HCT116 (cell line): ENCODE data around the gene HPCAL1. TPM values are rescaled to one million over a fixed set of nuclear protein-coding genes. Genes with fewer than 3 reads are reported as not detected.

Experiments
- ATAC-seq: fragments of 200-7000 bp; cut with Tn5 transposase; 2 replicates; pipeline ENCODE4 v1.9.1; 2020; ENCODE audit warnings: mild to moderate bottlenecking, moderate library complexity
- BruUV-seq: library from RNA; stranded (reverse); fragments of 400-500 nt; replicated peaks from 2 replicates; lab custom pipeline; 2021; lab: Mats Ljungman, UMichigan
- CTCF ChIA-PET: fragments of 300-600 bp; sonication (Branson Sonifier 250); formaldehyde crosslinking; loops from one replicate; lab custom pipeline; 2021; ENCODE audit warnings: antibody characterized with exemption; lab: Charles Lee
- POLR2A ChIA-PET: fragments of 300-600, 350-600 bp; sonication (Branson Sonifier 250); formaldehyde crosslinking; loops from one replicate; lab custom pipeline; 2021; ENCODE audit warnings: antibody characterized with exemption; lab: Charles Lee
- RAD21 ChIA-PET, 2 experiments: fragments of 300-600 bp; sonication (Branson Sonifier 250); formaldehyde crosslinking; loops; one replicate each; lab custom pipeline; 2023; ENCODE audit warnings: low total read pairs in 2 of 2; ENCODE audit not compliant: uncharacterized antibody in 2 of 2, unreplicated experiment in 2 of 2, low non-redundant PET in 1 of 2; lab: Charles Lee
- DNase-seq: peaks from one replicate; pipeline ENCODE4 v3.0.0-alpha.2; 2010; ENCODE audit warnings: low read depth, low spot score
- H2AFZ ChIP-seq: fragments of 200-600 bp; shearing (Covaris generic), sonication (generic); 2 replicates; pipeline ENCODE4 v1.6.1; 2017; ENCODE audit warnings: low read depth, mixed run types, mixed read lengths, antibody characterized with exemption, low read length; ENCODE audit not compliant: poor library complexity, severe bottlenecking
- H3K27ac ChIP-seq: 2 replicates; pipeline ENCODE4 v1.5.1; 2012; ENCODE audit warnings: low read depth, low read length
- H3K27me3 ChIP-seq: fragments of 200-600 bp; sonication (generic); 2 replicates; pipeline ENCODE4 v1.6.1; 2016; ENCODE audit warnings: mixed run types, low read length, mixed read lengths; ENCODE audit not compliant: insufficient read depth
- H3K36me3 ChIP-seq, 2 experiments: fragments of 200-500 bp in 1 of 2; fragments of 200-600 bp in 1 of 2; sonication (Bioruptor generic) in 1 of 2; sonication (generic) in 1 of 2; 2 replicates each; pipeline versions ENCODE4 v1.5.1 to v1.6.1; 2014 to 2016; ENCODE audit warnings: low read length in 2 of 2, inconsistent platforms in 1 of 2, mixed read lengths in 1 of 2, mixed run types in 1 of 2; ENCODE audit not compliant: insufficient read depth in 2 of 2, control insufficient read depth in 1 of 2
- H3K4me1 ChIP-seq, 2 experiments: fragments of 200-600 bp in 1 of 2; sonication (generic) in 1 of 2; 2 replicates each; pipeline versions ENCODE4 v1.5.1 to v1.6.1; 2012 to 2017; ENCODE audit warnings: low read length in 2 of 2, inconsistent platforms in 1 of 2, mild to moderate bottlenecking in 1 of 2, mixed read lengths in 1 of 2, mixed run types in 1 of 2, moderate library complexity in 1 of 2; ENCODE audit not compliant: insufficient read depth in 2 of 2, control insufficient read depth in 1 of 2
- H3K4me2 ChIP-seq: fragments of 200-600 bp; sonication (generic); 2 replicates; pipeline ENCODE4 v1.6.1; 2017; ENCODE audit warnings: mixed run types, low read length, mixed read lengths
- H3K4me3 ChIP-seq, 2 experiments: fragments of 200-600 bp in 1 of 2; sonication (generic) in 1 of 2; replicated peaks in 1 of 2; 2 replicates each; pipeline ENCODE4 v1.5.1; 2011 to 2016; ENCODE audit warnings: low read length in 2 of 2, control low read depth in 1 of 2, low read depth in 1 of 2, mild to moderate bottlenecking in 1 of 2, mixed read lengths in 1 of 2, mixed run types in 1 of 2
- H3K79me2 ChIP-seq: fragments of 200-600 bp; sonication (generic); 2 replicates; pipeline ENCODE4 v1.6.1; 2017; ENCODE audit warnings: mild to moderate bottlenecking, mixed run types, low read length, moderate library complexity, mixed read lengths; ENCODE audit not compliant: insufficient read depth
- H3K9ac ChIP-seq: fragments of 200-600 bp; sonication (generic); 2 replicates; pipeline ENCODE4 v1.6.1; 2016; ENCODE audit warnings: low read length, mixed read lengths
- H3K9me2 ChIP-seq: fragments of 200-600 bp; sonication (generic), shearing (Covaris generic); 2 replicates; pipeline ENCODE4 v1.6.1; 2017; ENCODE audit warnings: mixed run types, mild to moderate bottlenecking, moderate library complexity; ENCODE audit not compliant: insufficient read depth
- H3K9me3 ChIP-seq, 2 experiments: fragments of 200-500 bp in 1 of 2; fragments of 200-600 bp in 1 of 2; sonication (Bioruptor generic) in 1 of 2; sonication (generic) in 1 of 2; 2 replicates each; pipeline ENCODE4 v1.6.1; 2014 to 2017; ENCODE audit warnings: low read length in 2 of 2, mixed read lengths in 2 of 2, inconsistent platforms in 1 of 2, low read depth in 1 of 2, mild to moderate bottlenecking in 1 of 2, mixed run types in 1 of 2, moderate library complexity in 1 of 2; ENCODE audit not compliant: control insufficient read depth in 1 of 2, insufficient read depth in 1 of 2
- H4K20me1 ChIP-seq: fragments of 200-600 bp; sonication (generic), shearing (Covaris generic); 2 replicates; pipeline ENCODE4 v1.6.1; 2017; ENCODE audit warnings: mixed run types, mild to moderate bottlenecking, moderate library complexity; ENCODE audit not compliant: insufficient read depth
- CBX3 ChIP-seq: IDR thresholded peaks from 2 replicates; pipeline ENCODE4 v1.6.1; 2012; ENCODE audit warnings: low read depth
- CEBPB ChIP-seq: IDR thresholded peaks from 2 replicates; pipeline ENCODE4 v1.6.1; 2012; ENCODE audit warnings: low read depth
- ELF1 ChIP-seq: IDR thresholded peaks from 2 replicates; pipeline ENCODE4 v1.6.1; 2012; ENCODE audit warnings: low read depth, borderline replicate concordance
- EZH2phosphoT487 ChIP-seq: fragments of 200-600 bp; IDR thresholded peaks from 2 replicates; pipeline ENCODE4 v1.6.1; 2018; ENCODE audit warnings: antibody characterized with exemption, borderline replicate concordance
- FOSL1 ChIP-seq: IDR thresholded peaks from 2 replicates; pipeline ENCODE4 v1.6.1; 2012; ENCODE audit warnings: low read depth
- POLR2A ChIP-seq: IDR thresholded peaks from 2 replicates; pipeline ENCODE4 v1.7.0; 2011; ENCODE audit warnings: borderline replicate concordance; ENCODE audit not compliant: insufficient read depth, insufficient read length; ENCODE audit errors: extremely low read depth
- POLR2AphosphoS5 ChIP-seq: IDR thresholded peaks from 2 replicates; pipeline ENCODE4 v1.6.1; 2011; ENCODE audit warnings: mild to moderate bottlenecking, low read depth, low read length, moderate library complexity
- RAD21 ChIP-seq: IDR thresholded peaks from 2 replicates; pipeline ENCODE4 v1.6.1; 2012; ENCODE audit warnings: low read depth, mild to moderate bottlenecking
- SIN3A ChIP-seq: IDR thresholded peaks from 2 replicates; pipeline ENCODE4 v1.6.1; 2012; ENCODE audit warnings: low read depth
- SP1 ChIP-seq: IDR thresholded peaks from 2 replicates; pipeline ENCODE4 v1.6.1; 2012; ENCODE audit warnings: low read depth
- SRF ChIP-seq: IDR thresholded peaks from 2 replicates; pipeline ENCODE4 v1.6.1; 2012; ENCODE audit warnings: low read depth
- YY1 ChIP-seq: IDR thresholded peaks from 2 replicates; pipeline ENCODE4 v1.6.1; 2011; ENCODE audit warnings: low read length, low read depth, moderate library complexity, mild to moderate bottlenecking; ENCODE audit not compliant: insufficient replicate concordance; ENCODE audit errors: extremely low read depth
- ZFX ChIP-seq: fragments of 450-650 bp; IDR thresholded peaks from 2 replicates; pipeline ENCODE4 v1.6.1; 2017
- intact Hi-C: fragments of 100-400 bp; cut with micrococcal nuclease; formaldehyde crosslinking; loops from 2 replicates; pipeline ENCODE4 v1.10.0; 2022
- total RNA-seq: library from RNA; stranded (reverse); gene quantifications from one replicate; pipeline ENCODE4 v1.2.1, GENCODE V29; 2021; ENCODE audit not compliant: unreplicated experiment
- TF ChIP-seq, protein P1 (sequence below): IDR thresholded peaks from 2 replicates; pipeline ENCODE4 v1.6.1; 2012; ENCODE audit warnings: low read depth
- TF ChIP-seq, protein P2 (sequence below): IDR thresholded peaks from 2 replicates; pipeline ENCODE4 v1.6.1; 2012
- TF ChIP-seq, protein P3 (sequence below): IDR thresholded peaks from 2 replicates; pipeline ENCODE4 v1.6.1; 2011; ENCODE audit warnings: mild to moderate bottlenecking, low read length, moderate library complexity; ENCODE audit not compliant: insufficient replicate concordance; ENCODE audit errors: extremely low read depth

HPCAL1 gene
- total RNA-seq, 1 experiment from 2014 or later, result 111 TPM

DNA sequence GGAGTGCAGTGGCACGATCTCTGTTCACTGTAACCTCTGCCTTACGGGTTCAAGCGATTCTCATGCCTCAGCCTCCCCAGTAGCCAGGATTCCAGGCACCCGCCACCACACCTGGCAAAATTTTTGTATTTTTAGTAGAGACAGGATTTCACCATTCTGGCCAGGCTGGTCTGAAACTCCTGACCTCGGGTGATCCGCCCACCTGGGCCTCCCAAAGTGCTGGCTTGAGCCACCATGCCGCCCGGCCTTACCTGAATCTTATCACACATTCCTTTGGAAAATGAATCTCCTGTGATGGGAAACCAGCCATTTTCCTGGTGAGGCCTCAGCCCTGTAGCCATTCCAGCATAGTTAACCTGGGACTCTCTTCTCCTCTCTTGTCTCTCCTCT, 57.8 kb downstream of the HPCAL1 start:
- ChIA-PET POLR2A (no interaction called here), RAD21 (no interaction called here), CTCF (no interaction called here)
- H3K4me2 ChIP-seq, result no peak overlapping the region
- H3K9me3 ChIP-seq, result no peaks in the 10 kb centered on the region
- DNase-seq, result no peak
- peaks cover 9 to 18% of the 10 kb centered on the region in 2 experiments for H3K4me1 ChIP-seq
- no peak overlapping the region for H3K27ac ChIP-seq
- no peaks in the 10 kb centered on the region for H3K9me2 ChIP-seq
- no peaks in the 10 kb centered on the region for H3K27me3 ChIP-seq
- peaks cover 79% of the 10 kb centered on the region for H3K79me2 ChIP-seq
- no peaks in the 10 kb centered on the region for H3K36me3 ChIP-seq
- no peak overlapping the region for H2AFZ ChIP-seq
- no peak overlapping the region for H3K4me3 ChIP-seq
- TF ChIP-seq SP1 (no peak), YY1 (no peak), CEBPB (no peak), RAD21 (no peak), SIN3A (no peak), POLR2A (no peak), CBX3 (no peak), ELF1 (no peak), EZH2phosphoT487 (no peak), FOSL1 (no peak), SRF (no peak), ZFX (no peak), POLR2AphosphoS5 (no peak)
- TF ChIP-seq, protein P1, sequence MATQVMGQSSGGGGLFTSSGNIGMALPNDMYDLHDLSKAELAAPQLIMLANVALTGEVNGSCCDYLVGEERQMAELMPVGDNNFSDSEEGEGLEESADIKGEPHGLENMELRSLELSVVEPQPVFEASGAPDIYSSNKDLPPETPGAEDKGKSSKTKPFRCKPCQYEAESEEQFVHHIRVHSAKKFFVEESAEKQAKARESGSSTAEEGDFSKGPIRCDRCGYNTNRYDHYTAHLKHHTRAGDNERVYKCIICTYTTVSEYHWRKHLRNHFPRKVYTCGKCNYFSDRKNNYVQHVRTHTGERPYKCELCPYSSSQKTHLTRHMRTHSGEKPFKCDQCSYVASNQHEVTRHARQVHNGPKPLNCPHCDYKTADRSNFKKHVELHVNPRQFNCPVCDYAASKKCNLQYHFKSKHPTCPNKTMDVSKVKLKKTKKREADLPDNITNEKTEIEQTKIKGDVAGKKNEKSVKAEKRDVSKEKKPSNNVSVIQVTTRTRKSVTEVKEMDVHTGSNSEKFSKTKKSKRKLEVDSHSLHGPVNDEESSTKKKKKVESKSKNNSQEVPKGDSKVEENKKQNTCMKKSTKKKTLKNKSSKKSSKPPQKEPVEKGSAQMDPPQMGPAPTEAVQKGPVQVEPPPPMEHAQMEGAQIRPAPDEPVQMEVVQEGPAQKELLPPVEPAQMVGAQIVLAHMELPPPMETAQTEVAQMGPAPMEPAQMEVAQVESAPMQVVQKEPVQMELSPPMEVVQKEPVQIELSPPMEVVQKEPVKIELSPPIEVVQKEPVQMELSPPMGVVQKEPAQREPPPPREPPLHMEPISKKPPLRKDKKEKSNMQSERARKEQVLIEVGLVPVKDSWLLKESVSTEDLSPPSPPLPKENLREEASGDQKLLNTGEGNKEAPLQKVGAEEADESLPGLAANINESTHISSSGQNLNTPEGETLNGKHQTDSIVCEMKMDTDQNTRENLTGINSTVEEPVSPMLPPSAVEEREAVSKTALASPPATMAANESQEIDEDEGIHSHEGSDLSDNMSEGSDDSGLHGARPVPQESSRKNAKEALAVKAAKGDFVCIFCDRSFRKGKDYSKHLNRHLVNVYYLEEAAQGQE, result no peak
- TF ChIP-seq, protein P2, sequence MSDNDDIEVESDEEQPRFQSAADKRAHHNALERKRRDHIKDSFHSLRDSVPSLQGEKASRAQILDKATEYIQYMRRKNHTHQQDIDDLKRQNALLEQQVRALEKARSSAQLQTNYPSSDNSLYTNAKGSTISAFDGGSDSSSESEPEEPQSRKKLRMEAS, result no peak
- TF ChIP-seq, protein P3, sequence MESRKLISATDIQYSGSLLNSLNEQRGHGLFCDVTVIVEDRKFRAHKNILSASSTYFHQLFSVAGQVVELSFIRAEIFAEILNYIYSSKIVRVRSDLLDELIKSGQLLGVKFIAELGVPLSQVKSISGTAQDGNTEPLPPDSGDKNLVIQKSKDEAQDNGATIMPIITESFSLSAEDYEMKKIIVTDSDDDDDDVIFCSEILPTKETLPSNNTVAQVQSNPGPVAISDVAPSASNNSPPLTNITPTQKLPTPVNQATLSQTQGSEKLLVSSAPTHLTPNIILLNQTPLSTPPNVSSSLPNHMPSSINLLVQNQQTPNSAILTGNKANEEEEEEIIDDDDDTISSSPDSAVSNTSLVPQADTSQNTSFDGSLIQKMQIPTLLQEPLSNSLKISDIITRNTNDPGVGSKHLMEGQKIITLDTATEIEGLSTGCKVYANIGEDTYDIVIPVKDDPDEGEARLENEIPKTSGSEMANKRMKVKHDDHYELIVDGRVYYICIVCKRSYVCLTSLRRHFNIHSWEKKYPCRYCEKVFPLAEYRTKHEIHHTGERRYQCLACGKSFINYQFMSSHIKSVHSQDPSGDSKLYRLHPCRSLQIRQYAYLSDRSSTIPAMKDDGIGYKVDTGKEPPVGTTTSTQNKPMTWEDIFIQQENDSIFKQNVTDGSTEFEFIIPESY, result no peak
- no TSS peak for BruUV-seq
- H4K20me1 ChIP-seq, result no peaks in the 10 kb centered on the region
- intact Hi-C loops, result no loop called here
- no peak overlapping the region for H3K9ac ChIP-seq
- ATAC-seq, result no peak
